Activated T-helper 1 cell treated with anti-CD3 and anti-CD28 coated beads, Interleukin-12 subunit alpha, Interleukin-12 subunit beta, Interleukin-2, Interleukin-4 antibody, amounts not matched to agents 30 ng/mL and 10 ng/mL and 1 ng/mL, durations not matched to agents 14 hours and 24 hours and 36 hours (primary cell): Measurements from ENCODE around the gene ZNF343. TPM values are rescaled to one million over a fixed set of nuclear protein-coding genes. Genes with fewer than 3 reads are reported as not detected.
"Not testable (repeated sequence)": the region's sequence is repeated elsewhere in the genome, so short reads cannot be mapped to it uniquely, and the experiment has no call there.

ENCODE experiments used
- DNase-seq: peaks from one replicate; pipeline ENCODE4 v3.0.0; 2021; ENCODE audit warnings: low spot score
- H3K27ac Mint-ChIP-seq: one replicate; pipeline ENCODE4 v1.8.0; 2021; ENCODE audit warnings: mild to moderate bottlenecking, mixed read lengths
- H3K27me3 Mint-ChIP-seq: one replicate; pipeline ENCODE4 v1.8.0; 2022; ENCODE audit warnings: mild to moderate bottlenecking, moderate library complexity, mixed read lengths; ENCODE audit not compliant: insufficient read depth
- H3K36me3 Mint-ChIP-seq: one replicate; pipeline ENCODE4 v1.8.0; 2021; ENCODE audit warnings: low read depth, mixed read lengths
- H3K4me1 Mint-ChIP-seq: one replicate; pipeline ENCODE4 v1.8.0; 2021; ENCODE audit warnings: low read depth, mixed read lengths
- H3K4me3 Mint-ChIP-seq: one replicate; pipeline ENCODE4 v1.8.0; 2021; ENCODE audit warnings: mild to moderate bottlenecking, moderate library complexity, mixed read lengths
- H3K9me3 Mint-ChIP-seq: one replicate; pipeline ENCODE4 v1.8.0; 2021; ENCODE audit warnings: mixed read lengths
- intact Hi-C: fragments of 100-400 bp; cut with micrococcal nuclease; formaldehyde crosslinking; loops from one replicate; pipeline ENCODE4 v1.15.1; 2024
- total RNA-seq: library from RNA; stranded (reverse); gene quantifications from 2 replicates; pipeline ENCODE4 v1.2.3, GENCODE V29; 2022

ZNF343 gene
- total RNA-seq, 1 donor from 2014 or later: 18.2 TPM

GRCh38 chr20:2516399-2516798 lies 7.7 kb upstream of the ZNF343 start:
- H3K27me3 Mint-ChIP-seq: peaks cover 31% of the 10 kb centered on the region
- no peak overlapping the region for H3K27ac Mint-ChIP-seq
- H3K4me1 Mint-ChIP-seq: peaks cover 7% of the 10 kb centered on the region
- no peak overlapping the region for H3K4me3 Mint-ChIP-seq
- no peaks in the 10 kb centered on the region for H3K36me3 Mint-ChIP-seq
- intact Hi-C loops: no loop called here
- no peaks in the 10 kb centered on the region for H3K9me3 Mint-ChIP-seq
- no peak for DNase-seq

- Mint-ChIP-seq H3K4me3 (no peak overlapping the region), H3K9me3 (no peaks in the 10 kb centered on the region), H3K36me3 (no peaks in the 10 kb centered on the region), H3K4me1 (no peaks in the 10 kb centered on the region), H3K27me3 (peaks cover 28% of the 10 kb centered on the region), H3K27ac (no peak overlapping the region)
- intact Hi-C loops: no loop called here
- DNase-seq: no peak
These were observed 6.5 kb upstream of the ZNF343 start for GRCh38 chr20:2515203-2515602.

- H3K4me1 Mint-ChIP-seq: peaks cover 18% of the 10 kb centered on the region
- peaks cover 27% of the 10 kb centered on the region for H3K27me3 Mint-ChIP-seq
- peak overlapping the region; percentile 11 for H3K4me3 Mint-ChIP-seq
- H3K9me3 Mint-ChIP-seq: no peaks in the 10 kb centered on the region
- H3K27ac Mint-ChIP-seq: no peak overlapping the region
- no peak for DNase-seq
- peaks cover 3% of the 10 kb centered on the region for H3K36me3 Mint-ChIP-seq
- intact Hi-C loops: loop anchor here (1.0 kb wide), 3 partner anchors 12 to 143 kb away; partner anchors contain the start of genes NOP56 and SNRPB
These were observed 1.1 kb upstream of the ZNF343 start for GRCh38 chr20:2509794-2510193.

GRCh38 chr20:2509468-2509781 lies 710 bp upstream of the ZNF343 start:
- H3K4me3 Mint-ChIP-seq: peak overlapping the region; percentile 98
- H3K4me1 Mint-ChIP-seq: peaks cover 18% of the 10 kb centered on the region
- no peaks in the 10 kb centered on the region for H3K9me3 Mint-ChIP-seq
- peaks cover 24% of the 10 kb centered on the region for H3K27me3 Mint-ChIP-seq
- DNase-seq: no peak
- H3K27ac Mint-ChIP-seq: peak overlapping the region; percentile 99
- peaks cover 3% of the 10 kb centered on the region for H3K36me3 Mint-ChIP-seq
- intact Hi-C loops: loop anchor here (1.0 kb wide), 3 partner anchors 12 to 143 kb away; partner anchors contain the start of genes NOP56 and SNRPB

- no peak for DNase-seq
- Mint-ChIP-seq H3K4me3 (peak overlapping the region; percentile 98), H3K36me3 (peaks cover 3% of the 10 kb centered on the region), H3K27me3 (peaks cover 11% of the 10 kb centered on the region), H3K27ac (peak overlapping the region; percentile 99), H3K9me3 (no peaks in the 10 kb centered on the region), H3K4me1 (peaks cover 18% of the 10 kb centered on the region)
- intact Hi-C loops: no loop called here
These were observed 662 bp downstream of the ZNF343 start for GRCh38 chr20:2507875-2508630.

GRCh38 chr20:2507464-2507863 lies 1.3 kb downstream of the ZNF343 start:
- Mint-ChIP-seq H3K36me3 (peaks cover 3% of the 10 kb centered on the region), H3K4me1 (peaks cover 18% of the 10 kb centered on the region), H3K27ac (no peak overlapping the region), H3K9me3 (no peaks in the 10 kb centered on the region), H3K27me3 (peaks cover 5% of the 10 kb centered on the region), H3K4me3 (peak overlapping the region; percentile 98)
- intact Hi-C loops: no loop called here
- DNase-seq: no peak

- H3K27ac Mint-ChIP-seq, DNase-seq, H3K4me3 Mint-ChIP-seq, H3K9me3 Mint-ChIP-seq, H3K36me3 Mint-ChIP-seq, intact Hi-C loops, H3K27me3 Mint-ChIP-seq: not testable (repeated sequence)
- H3K4me1 Mint-ChIP-seq: peaks cover 18% of the 10 kb centered on the region
These were observed 2.3 kb downstream of the ZNF343 start for GRCh38 chr20:2506426-2506825.

- DNase-seq, H3K27me3 Mint-ChIP-seq, H3K4me3 Mint-ChIP-seq, intact Hi-C loops, H3K9me3 Mint-ChIP-seq, H3K27ac Mint-ChIP-seq: not testable (repeated sequence)
- Mint-ChIP-seq H3K36me3 (peaks cover 11% of the 10 kb centered on the region), H3K4me1 (peaks cover 18% of the 10 kb centered on the region)
These were observed 3.9 kb downstream of the ZNF343 start for GRCh38 chr20:2504803-2505202.

- DNase-seq, H3K4me1 Mint-ChIP-seq, H3K27me3 Mint-ChIP-seq, H3K27ac Mint-ChIP-seq, H3K4me3 Mint-ChIP-seq, H3K9me3 Mint-ChIP-seq, intact Hi-C loops: not testable (repeated sequence)
- peaks cover 18% of the 10 kb centered on the region for H3K36me3 Mint-ChIP-seq
These were observed 5.8 kb downstream of the ZNF343 start for GRCh38 chr20:2502808-2503384.

- DNase-seq: no peak
- no peaks in the 10 kb centered on the region for H3K4me1 Mint-ChIP-seq
- no peak overlapping the region for H3K27ac Mint-ChIP-seq
- no peaks in the 10 kb centered on the region for H3K27me3 Mint-ChIP-seq
- intact Hi-C loops: no loop called here
- no peaks in the 10 kb centered on the region for H3K9me3 Mint-ChIP-seq
- peaks cover 49% of the 10 kb centered on the region for H3K36me3 Mint-ChIP-seq
- H3K4me3 Mint-ChIP-seq: no peak overlapping the region
These were observed 23.1 kb downstream of the ZNF343 start for GRCh38 chr20:2485661-2486060.

- no peak for DNase-seq
- no peaks in the 10 kb centered on the region for H3K4me1 Mint-ChIP-seq
- peaks cover 53% of the 10 kb centered on the region for H3K36me3 Mint-ChIP-seq
- intact Hi-C loops: no loop called here
- no peak overlapping the region for H3K27ac Mint-ChIP-seq
- no peaks in the 10 kb centered on the region for H3K9me3 Mint-ChIP-seq
- H3K4me3 Mint-ChIP-seq: no peak overlapping the region
- no peaks in the 10 kb centered on the region for H3K27me3 Mint-ChIP-seq
These were observed 23.6 kb downstream of the ZNF343 start for GRCh38 chr20:2485080-2485479.

- H3K4me3 Mint-ChIP-seq: no peak overlapping the region
- H3K27ac Mint-ChIP-seq: no peak overlapping the region
- no peak for DNase-seq
- peaks cover 49% of the 10 kb centered on the region for H3K36me3 Mint-ChIP-seq
- H3K27me3 Mint-ChIP-seq: no peaks in the 10 kb centered on the region
- no peaks in the 10 kb centered on the region for H3K4me1 Mint-ChIP-seq
- H3K9me3 Mint-ChIP-seq: no peaks in the 10 kb centered on the region
- intact Hi-C loops: no loop called here
These were observed 25.2 kb downstream of the ZNF343 start for GRCh38 chr20:2483504-2483903.

- Mint-ChIP-seq H3K9me3 (no peaks in the 10 kb centered on the region), H3K27ac (no peak overlapping the region), H3K4me3 (no peak overlapping the region), H3K36me3 (peaks cover 44% of the 10 kb centered on the region), H3K4me1 (no peaks in the 10 kb centered on the region), H3K27me3 (no peaks in the 10 kb centered on the region)
- DNase-seq: no peak
- intact Hi-C loops: no loop called here
These were observed 28.3 kb downstream of the ZNF343 start for GRCh38 chr20:2480381-2480780.
